BE2C (cell line): ENCODE results near the gene MAP2K3.

Experiments used
- DNase-seq: peaks from one replicate; pipeline ENCODE4 v3.0.0-alpha.2; 2020
- H3K27me3 ChIP-seq: fragments of 250-450 bp; sonication (Bioruptor Pico); 2 replicates; pipeline ENCODE4 v1.5.1; 2020; ENCODE audit warnings: mild to moderate bottlenecking
- H3K36me3 ChIP-seq: fragments of 250-450 bp; sonication (Bioruptor Pico); 2 replicates; pipeline ENCODE4 v1.5.1; 2020; ENCODE audit warnings: mild to moderate bottlenecking
- H3K4me1 ChIP-seq: fragments of 250-450 bp; sonication (Bioruptor Pico); 2 replicates; pipeline ENCODE4 v1.5.1; 2020
- H3K4me3 ChIP-seq: 2 replicates; pipeline ENCODE4 v1.5.1; 2011; ENCODE audit warnings: low read depth, low read length
- H3K9me3 ChIP-seq: fragments of 250-450 bp; sonication (Bioruptor Pico); 2 replicates; pipeline ENCODE4 v1.5.1; 2020
- TF ChIP-seq, protein P1 (sequence below): IDR thresholded peaks from 2 replicates; pipeline ENCODE4 v1.5.1; 2012; ENCODE audit warnings: mild to moderate bottlenecking, low read depth, low read length

Gene MAP2K3

DNA sequence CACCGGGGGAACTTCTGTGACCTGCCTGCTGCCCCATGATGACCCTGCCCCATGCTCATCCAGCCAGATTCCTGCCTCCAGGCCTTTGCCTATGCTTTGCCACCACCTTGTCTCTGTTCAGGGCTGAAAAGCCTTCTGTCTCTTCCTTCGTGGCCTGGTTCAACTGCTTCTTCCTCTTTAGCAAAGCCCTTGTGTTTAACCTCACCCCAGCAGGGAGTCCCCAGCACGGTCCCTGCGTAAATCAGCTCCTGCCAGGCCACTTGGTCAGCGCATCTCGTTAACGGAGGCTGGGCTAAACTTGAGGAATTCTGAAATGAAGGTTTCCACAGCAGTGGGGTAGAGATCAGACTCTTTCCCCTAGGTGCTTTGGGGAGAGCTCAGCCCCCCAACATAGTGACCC, 75.5 kb downstream of the MAP2K3 start:
- Histone ChIP-seq H3K4me3 (no peak overlapping the region), H3K4me1 (peaks cover 15% of the 10 kb centered on the region), H3K9me3 (no peaks in the 10 kb centered on the region), H3K27me3 (no peaks in the 10 kb centered on the region), H3K36me3 (no peaks in the 10 kb centered on the region)
- no peak for DNase-seq
- TF ChIP-seq, protein P1, sequence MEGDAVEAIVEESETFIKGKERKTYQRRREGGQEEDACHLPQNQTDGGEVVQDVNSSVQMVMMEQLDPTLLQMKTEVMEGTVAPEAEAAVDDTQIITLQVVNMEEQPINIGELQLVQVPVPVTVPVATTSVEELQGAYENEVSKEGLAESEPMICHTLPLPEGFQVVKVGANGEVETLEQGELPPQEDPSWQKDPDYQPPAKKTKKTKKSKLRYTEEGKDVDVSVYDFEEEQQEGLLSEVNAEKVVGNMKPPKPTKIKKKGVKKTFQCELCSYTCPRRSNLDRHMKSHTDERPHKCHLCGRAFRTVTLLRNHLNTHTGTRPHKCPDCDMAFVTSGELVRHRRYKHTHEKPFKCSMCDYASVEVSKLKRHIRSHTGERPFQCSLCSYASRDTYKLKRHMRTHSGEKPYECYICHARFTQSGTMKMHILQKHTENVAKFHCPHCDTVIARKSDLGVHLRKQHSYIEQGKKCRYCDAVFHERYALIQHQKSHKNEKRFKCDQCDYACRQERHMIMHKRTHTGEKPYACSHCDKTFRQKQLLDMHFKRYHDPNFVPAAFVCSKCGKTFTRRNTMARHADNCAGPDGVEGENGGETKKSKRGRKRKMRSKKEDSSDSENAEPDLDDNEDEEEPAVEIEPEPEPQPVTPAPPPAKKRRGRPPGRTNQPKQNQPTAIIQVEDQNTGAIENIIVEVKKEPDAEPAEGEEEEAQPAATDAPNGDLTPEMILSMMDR = no peak

DNA sequence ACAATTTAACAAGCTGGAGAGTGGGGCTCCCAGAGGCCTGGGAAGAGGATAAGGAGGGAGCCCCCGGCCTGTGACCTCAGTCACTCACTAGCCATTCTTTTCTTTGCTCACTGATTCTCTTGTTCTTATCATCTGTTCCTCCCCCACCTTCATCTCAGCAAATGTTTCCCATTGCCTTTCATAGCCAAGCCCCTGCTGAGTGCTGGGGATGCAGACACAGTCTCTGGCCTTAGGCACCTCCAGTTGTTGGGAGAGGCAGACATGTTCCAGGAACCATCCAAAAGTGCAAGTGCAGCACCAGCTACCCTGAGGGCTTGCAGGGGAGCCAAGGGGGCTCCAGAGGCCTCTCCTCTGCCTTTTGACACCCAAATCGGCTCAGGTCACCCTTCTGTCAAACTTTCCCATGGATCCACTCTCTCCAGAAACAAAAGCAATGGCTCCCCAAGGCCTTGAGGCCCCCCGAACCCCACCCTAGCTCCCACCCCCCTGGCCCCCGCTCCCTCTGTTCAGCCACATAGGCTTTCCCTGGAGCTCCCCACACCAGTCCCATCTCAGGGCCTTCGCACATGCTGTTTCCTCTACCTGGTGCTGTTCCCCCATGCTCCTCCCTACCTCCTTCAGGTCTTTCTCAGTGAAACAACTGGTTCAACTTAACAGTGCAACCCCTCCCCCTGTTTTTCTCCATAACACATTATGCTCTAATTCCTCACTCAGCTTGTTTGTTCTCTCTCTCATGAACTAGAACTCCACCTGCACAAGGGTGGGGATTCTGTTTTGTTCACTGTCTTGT, 76.7 kb downstream of the MAP2K3 start:
- Histone ChIP-seq H3K4me3 (no peak overlapping the region), H3K9me3 (no peaks in the 10 kb centered on the region), H3K27me3 (no peaks in the 10 kb centered on the region), H3K4me1 (peaks cover 15% of the 10 kb centered on the region), H3K36me3 (no peaks in the 10 kb centered on the region)
- TF ChIP-seq, protein P1 = no peak
- no peak for DNase-seq

DNA sequence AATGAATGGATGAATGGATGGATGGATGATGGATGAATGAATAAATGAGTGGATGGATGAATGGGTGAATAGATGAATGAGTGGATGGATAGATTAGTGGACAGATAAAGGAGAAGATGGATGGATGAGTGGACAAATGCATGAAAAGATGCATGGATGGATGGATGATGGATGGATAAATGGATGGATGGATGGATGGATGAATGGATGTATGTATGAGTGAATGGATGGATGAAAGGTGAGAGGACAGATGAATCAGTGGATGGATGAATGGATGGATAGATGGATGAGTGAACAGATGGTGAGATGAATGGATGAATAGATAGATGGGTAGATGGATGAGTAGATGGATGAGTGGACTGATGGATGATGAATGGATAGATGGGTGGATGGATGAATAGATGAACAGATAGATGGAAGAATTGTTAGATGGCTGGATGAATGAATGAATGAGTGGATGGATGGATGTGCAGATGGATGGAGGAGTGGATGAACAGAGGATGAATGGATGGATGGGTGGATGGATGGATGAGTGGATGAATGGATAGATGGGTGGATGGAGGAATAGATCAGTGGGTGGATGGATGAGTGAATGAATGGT, 77.9 kb downstream of the MAP2K3 start:
- no peaks in the 10 kb centered on the region for H3K36me3 ChIP-seq
- no peak overlapping the region for H3K4me3 ChIP-seq
- TF ChIP-seq, protein P1 = no peak
- no peaks in the 10 kb centered on the region for H3K9me3 ChIP-seq
- H3K4me1 ChIP-seq = peaks cover 7% of the 10 kb centered on the region
- no peaks in the 10 kb centered on the region for H3K27me3 ChIP-seq
- DNase-seq = no peak

DNA sequence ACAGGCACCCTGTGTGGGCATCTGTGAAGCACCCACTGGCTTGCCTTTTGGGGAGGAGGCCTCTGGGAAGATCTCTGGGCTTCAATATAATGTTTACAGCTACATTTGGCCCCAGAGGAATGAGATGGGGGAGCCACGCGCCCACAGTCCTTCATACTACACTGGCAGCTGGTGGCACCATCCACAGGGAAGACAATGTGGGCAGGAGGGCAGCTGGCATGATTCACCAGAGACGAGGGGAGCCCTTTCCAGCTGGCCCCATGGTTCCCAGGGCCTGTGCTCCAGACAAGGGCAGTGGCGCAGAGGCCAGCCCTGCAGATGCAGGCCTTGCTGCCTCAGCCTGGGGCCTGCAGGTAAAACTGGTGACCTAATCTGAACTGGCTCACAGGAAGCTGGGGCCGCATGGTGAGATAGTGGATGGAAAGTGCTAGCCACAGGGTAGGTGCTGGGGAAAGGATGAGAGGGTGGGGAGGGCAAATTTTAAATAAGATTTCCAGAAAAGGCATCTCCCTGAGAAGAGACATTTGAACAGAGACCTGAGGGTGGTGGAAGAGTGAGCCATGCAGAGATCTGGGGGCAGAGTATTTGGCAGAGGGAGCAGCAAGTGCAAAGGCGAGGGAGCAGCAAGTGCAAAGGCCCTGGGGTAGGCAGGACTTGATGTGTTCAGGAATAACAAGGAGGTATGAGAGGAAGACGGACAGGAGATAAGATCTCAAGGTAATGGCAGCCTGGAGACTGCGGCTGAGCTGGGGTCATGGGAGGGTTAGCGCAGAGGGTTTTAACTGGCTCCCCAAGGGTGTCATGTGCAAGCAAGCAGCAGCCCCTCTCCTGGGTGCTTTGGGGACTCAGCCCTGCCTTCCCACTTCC, 79.5 kb downstream of the MAP2K3 start:
- TF ChIP-seq, protein P1 = no peak
- DNase-seq = no peak
- Histone ChIP-seq H3K27me3 (no peaks in the 10 kb centered on the region), H3K4me1 (no peaks in the 10 kb centered on the region), H3K36me3 (no peaks in the 10 kb centered on the region), H3K4me3 (no peak overlapping the region), H3K9me3 (no peaks in the 10 kb centered on the region)
